Activated naive CD8-positive, alpha-beta T cell treated with anti-CD3 and anti-CD28 coated beads, Interleukin-2, amount 50 U/mL, for 16 hours (primary cell): ENCODE results near the gene DNAJA4.

Source experiments
- DNase-seq: peaks from one replicate; pipeline ENCODE4 v3.0.0-alpha.2; 2020; ENCODE audit warnings: low read depth, low spot score

Gene DNAJA4

GRCh38 chr15:78315686-78316282, 51.4 kb downstream of the DNAJA4 start:
- no peak for DNase-seq

- no peak for DNase-seq
Measured at GRCh38 chr15:78316283-78317083, 52.1 kb downstream of the DNAJA4 start.

- DNase-seq, result no peak
Measured at GRCh38 chr15:78317145-78317836, 52.9 kb downstream of the DNAJA4 start.

GRCh38 chr15:78319588-78319987, 55.2 kb downstream of the DNAJA4 start:
- no peak for DNase-seq

GRCh38 chr15:78320183-78320582, 55.8 kb downstream of the DNAJA4 start:
- DNase-seq, result no peak

GRCh38 chr15:78321041-78321570, 56.7 kb downstream of the DNAJA4 start:
- no peak for DNase-seq

GRCh38 chr15:78321786-78322185, 57.4 kb downstream of the DNAJA4 start:
- DNase-seq, result no peak

GRCh38 chr15:78322243-78322642, 57.9 kb downstream of the DNAJA4 start:
- no peak for DNase-seq

GRCh38 chr15:78322724-78323521, 58.6 kb downstream of the DNAJA4 start:
- no peak for DNase-seq

GRCh38 chr15:78323693-78324092, 59.3 kb downstream of the DNAJA4 start:
- DNase-seq, result no peak

- no peak for DNase-seq
Measured at GRCh38 chr15:78324144-78324543, 59.8 kb downstream of the DNAJA4 start.

- DNase-seq, result no peak
Measured at GRCh38 chr15:78325092-78325843, 60.9 kb downstream of the DNAJA4 start.

GRCh38 chr15:78327466-78327865, 63.1 kb downstream of the DNAJA4 start:
- DNase-seq, result no peak

- DNase-seq, result no peak
Measured at GRCh38 chr15:78329625-78330024, 65.3 kb downstream of the DNAJA4 start.
